Fibroblast of villous mesenchyme (primary cell): ENCODE results near the gene ARGLU1. TPM values are rescaled to one million over a fixed set of nuclear protein-coding genes. Genes with fewer than 3 reads are reported as not detected.

Experiments
- DNase-seq: peaks from one replicate; pipeline ENCODE4 v3.0.0-alpha.2; 2010; ENCODE audit warnings: low read depth
- H3K4me3 ChIP-seq: 2 replicates; pipeline ENCODE4 v1.5.1; 2011; ENCODE audit warnings: low read depth, mild to moderate bottlenecking, low read length
- CTCF ChIP-seq: IDR thresholded peaks from 2 replicates; pipeline ENCODE4 v1.5.1; 2012; ENCODE audit warnings: low read depth, mild to moderate bottlenecking, low read length; ENCODE audit not compliant: insufficient read depth
- total RNA-seq: library from RNA; depleted of rRNA; stranded (reverse); fragments of >200 nt; gene quantifications from 2 replicates; pipeline ENCODE4 v1.2.3, GENCODE V29; 2012

The ARGLU1 gene
- total RNA-seq, 1 donor = 51.0 TPM

- TF ChIP-seq CTCF = no peak
- no peak overlapping the region for H3K4me3 ChIP-seq
- no peak for DNase-seq
Measured at GRCh38 chr13:106521095-106521799, 46.7 kb downstream of the ARGLU1 start.

GRCh38 chr13:106520251-106521054 is 47.5 kb downstream of the ARGLU1 start:
- TF ChIP-seq CTCF = peak; percentile 59
- peak; percentile 62 for DNase-seq
- H3K4me3 ChIP-seq = no peak overlapping the region

GRCh38 chr13:106518512-106518911 is 49.4 kb downstream of the ARGLU1 start:
- no peak for DNase-seq
- no peak for TF ChIP-seq CTCF
- H3K4me3 ChIP-seq = no peak overlapping the region

GRCh38 chr13:106517109-106517847 is 50.7 kb downstream of the ARGLU1 start:
- DNase-seq = no peak
- H3K4me3 ChIP-seq = no peak overlapping the region
- TF ChIP-seq CTCF = no peak

GRCh38 chr13:106515635-106516254 is 52.2 kb downstream of the ARGLU1 start:
- no peak overlapping the region for H3K4me3 ChIP-seq
- DNase-seq = no peak
- no peak for TF ChIP-seq CTCF

- H3K4me3 ChIP-seq = no peak overlapping the region
- TF ChIP-seq CTCF = no peak
- no peak for DNase-seq
Measured at GRCh38 chr13:106514928-106515634, 52.9 kb downstream of the ARGLU1 start.
